ENCODE measurements around the gene NUP93. TPM values are rescaled to one million over a fixed set of nuclear protein-coding genes. Genes with fewer than 3 reads are reported as not detected.

The NUP93 gene
- total and polyA plus RNA-seq, 2 experiments from 2014 or later = 139 to 187 TPM

- no peaks in the 10 kb centered on the region for H3K36me3 ChIP-seq (ENCODE audit: insufficient read depth)
- H3K27me3 ChIP-seq (ENCODE audit: insufficient read depth) = no peaks in the 10 kb centered on the region
- H3K36me3 Mint-ChIP-seq (ENCODE audit: low read depth) = peaks cover 34% of the 10 kb centered on the region
- no peak overlapping the region for H3K4me2 ChIP-seq
- no peak for ATAC-seq
- H2AFZ ChIP-seq = no peak overlapping the region
- H3K27ac Mint-ChIP-seq = peak overlapping the region; percentile 37; the same call in 1 of the 2 replicates
- H3F3A ChIP-seq (replicated peaks; ENCODE audit: low read depth) = 0 out of 2 replicates have a peak, but pooled peaks cover 3% of the 10 kb centered on the region
- peak overlapping the region; percentile 1 for H3K27ac ChIP-seq (ENCODE audit: low read depth)
- peaks cover 96% of the 10 kb centered on the region for H3K79me2 ChIP-seq (replicated peaks; ENCODE audit: insufficient read depth)
- H3K27me3 Mint-ChIP-seq (ENCODE audit: insufficient read depth, low read depth, poor library complexity) = peaks cover 6% of the 10 kb centered on the region
- no peaks in the 10 kb centered on the region for H3K9me2 ChIP-seq (ENCODE audit: insufficient read depth)
- no peak for DNase-seq (ENCODE audit: low spot score)
- peaks cover 27% of the 10 kb centered on the region for H3K4me1 ChIP-seq (ENCODE audit: insufficient read depth)
- peaks cover 3% of the 10 kb centered on the region; the same call in 1 of the 3 replicates for H3K9me3 Mint-ChIP-seq
- no peak overlapping the region for H3K4me3 Mint-ChIP-seq
- peaks cover 47% of the 10 kb centered on the region for H4K20me1 ChIP-seq (replicated peaks; ENCODE audit: insufficient read depth)
- H3K4me1 Mint-ChIP-seq = peaks cover 38% of the 10 kb centered on the region
- no peak for TF ChIP-seq ZNF462 (CRISPR knock-in tag; IDR thresholded peaks at IDR 0.05)
- no peak for TF ChIP-seq CTCF (conservative IDR thresholded peaks at IDR 0.05; ENCODE audit: low read depth in 2 of 2)
- no peak for TF ChIP-seq ETS1 (IDR thresholded peaks at IDR 0.05)
- TF ChIP-seq REST (IDR thresholded peaks at IDR 0.05; ENCODE audit: unreplicated experiment) = no peak
- TF ChIP-seq EZH2 (IDR thresholded peaks at IDR 0.05; ENCODE audit: low read depth, unreplicated experiment) = no peak
- no peak for TF ChIP-seq ZNF331 (CRISPR knock-in tag; IDR thresholded peaks at IDR 0.05; ENCODE audit: low read depth)
- TF ChIP-seq ZNF114 (CRISPR knock-in tag; IDR thresholded peaks at IDR 0.05) = no peak
- TF ChIP-seq CREB1 (CRISPR knock-in tag; IDR thresholded peaks at IDR 0.05; ENCODE audit: low read depth) = no peak
- no peak for TF ChIP-seq STAT1 (IDR thresholded peaks at IDR 0.05; ENCODE audit: unreplicated experiment)
- no peak overlapping the region for H3K4me3 ChIP-seq
Measured at GRCh38 chr16:56748191-56748590, 18.3 kb downstream of the NUP93 start.

Measured in GM23338 (cell line).